SU-DHL-6 (cell line): ENCODE data around the gene BMP15.

Experiments used
- H2AFZ ChIP-seq: fragments of 200-600 bp; sonication (generic); 2 replicates; pipeline ENCODE4 v1.6.1; 2014; ENCODE audit warnings: low read depth, mild to moderate bottlenecking, moderate library complexity, mixed read lengths, antibody characterized with exemption, low read length; ENCODE audit not compliant: severe bottlenecking
- H3F3A ChIP-seq: fragments of 200-600 bp; shearing (Covaris generic); 2 replicates; pipeline ENCODE4 v1.6.0; 2016; ENCODE audit warnings: antibody characterized with exemption, mild to moderate bottlenecking; ENCODE audit not compliant: insufficient read depth
- H3K27ac ChIP-seq: fragments of 200-600 bp; sonication (generic); 2 replicates; pipeline ENCODE4 v1.5.1; 2016; ENCODE audit warnings: low read depth, mild to moderate bottlenecking, low read length, moderate library complexity, mixed read lengths
- H3K27me3 ChIP-seq: fragments of 200-600 bp; sonication (generic), shearing (Covaris generic); 2 replicates; pipeline ENCODE4 v1.6.0; 2014; ENCODE audit warnings: mild to moderate bottlenecking, low read length
- H3K36me3 ChIP-seq: fragments of 200-600 bp; sonication (generic); 2 replicates; pipeline ENCODE4 v1.6.1; 2014; ENCODE audit warnings: mild to moderate bottlenecking, low read length, mixed read lengths
- H3K4me2 ChIP-seq: fragments of 300-600, 200-600 bp; shearing (Covaris generic), sonication (generic); 2 replicates; pipeline ENCODE4 v1.6.0; 2014; ENCODE audit warnings: low read length, low read depth, mild to moderate bottlenecking; ENCODE audit not compliant: poor library complexity, severe bottlenecking
- H3K4me3 ChIP-seq: fragments of 200-600 bp; sonication (generic); 2 replicates; pipeline ENCODE4 v1.5.1; 2014; ENCODE audit warnings: antibody characterized with exemption, low read length, mild to moderate bottlenecking, mixed read lengths; ENCODE audit not compliant: insufficient read depth, poor library complexity, severe bottlenecking
- H3K79me2 ChIP-seq: fragments of 200-600 bp; sonication (generic); 2 replicates; pipeline ENCODE4 v1.6.1; 2014; ENCODE audit warnings: mild to moderate bottlenecking, low read length, moderate library complexity; ENCODE audit not compliant: insufficient read depth
- H3K9ac ChIP-seq: fragments of 200-600 bp; sonication (generic); 2 replicates; pipeline ENCODE4 v1.7.0; 2014; ENCODE audit warnings: mild to moderate bottlenecking, low read length
- H3K9me2 ChIP-seq: fragments of 200-600 bp; sonication (generic); replicated peaks from 2 replicates; pipeline ENCODE4 v1.6.1; 2014; ENCODE audit warnings: low read length; ENCODE audit not compliant: insufficient read depth
- H3K9me3 ChIP-seq: fragments of 200-600 bp; sonication (generic); 2 replicates; pipeline ENCODE4 v1.6.1; 2014; ENCODE audit warnings: low read length, mixed read lengths; ENCODE audit not compliant: insufficient read depth
- H4K20me1 ChIP-seq: fragments of 200-600 bp; sonication (generic); 2 replicates; pipeline ENCODE4 v1.6.1; 2014; ENCODE audit warnings: low read depth, mild to moderate bottlenecking, antibody characterized with exemption, low read length, moderate library complexity, mixed read lengths
- EZH2phosphoT487 ChIP-seq: fragments of 200-600 bp; sonication (generic), shearing (Covaris generic); conservative IDR thresholded peaks from 2 replicates; pipeline ENCODE4 v1.6.1; 2018; ENCODE audit warnings: mild to moderate bottlenecking, antibody characterized with exemption, low read length, moderate library complexity, mixed read lengths
- TF ChIP-seq, protein P1 (sequence below): fragments of 200-600 bp; sonication (generic); IDR thresholded peaks from one replicate; pipeline ENCODE4 v1.5.1; 2017; ENCODE audit warnings: antibody characterized with exemption, mild to moderate bottlenecking, low read length, moderate library complexity; ENCODE audit not compliant: insufficient read depth, poor library complexity, severe bottlenecking

The BMP15 gene

DNA sequence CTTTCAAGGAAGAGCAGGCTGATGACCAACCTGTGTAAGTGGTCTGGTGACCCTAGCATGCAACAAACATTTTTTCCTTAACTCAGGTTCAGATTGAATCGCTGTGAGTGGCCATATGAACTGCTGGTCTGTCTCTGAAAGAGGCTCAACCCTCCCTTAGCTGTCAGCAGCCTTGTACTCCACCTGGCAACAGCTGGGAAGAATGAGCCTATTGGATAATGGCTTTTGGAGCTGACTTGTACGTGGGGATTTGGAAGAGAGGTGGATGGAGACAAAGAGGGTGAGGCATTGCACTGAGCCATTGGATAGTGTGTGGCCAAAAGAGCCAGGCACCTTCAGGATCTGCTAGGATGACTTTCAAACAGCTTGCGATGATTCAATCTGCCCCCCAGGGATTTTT, 35.7 kb upstream of the BMP15 start:
- H3K79me2 ChIP-seq = no peaks in the 10 kb centered on the region
- no peak overlapping the region for H3K9ac ChIP-seq
- H3K9me3 ChIP-seq = no peaks in the 10 kb centered on the region
- H2AFZ ChIP-seq = no peak overlapping the region
- H4K20me1 ChIP-seq = no peaks in the 10 kb centered on the region
- H3F3A ChIP-seq = no peaks in the 10 kb centered on the region
- H3K27me3 ChIP-seq = no peaks in the 10 kb centered on the region
- H3K9me2 ChIP-seq = no peaks in the 10 kb centered on the region
- H3K4me3 ChIP-seq = no peak overlapping the region
- no peak overlapping the region for H3K4me2 ChIP-seq
- H3K27ac ChIP-seq = no peak overlapping the region
- H3K36me3 ChIP-seq = no peaks in the 10 kb centered on the region
- no peak for TF ChIP-seq EZH2phosphoT487
- TF ChIP-seq, protein P1, sequence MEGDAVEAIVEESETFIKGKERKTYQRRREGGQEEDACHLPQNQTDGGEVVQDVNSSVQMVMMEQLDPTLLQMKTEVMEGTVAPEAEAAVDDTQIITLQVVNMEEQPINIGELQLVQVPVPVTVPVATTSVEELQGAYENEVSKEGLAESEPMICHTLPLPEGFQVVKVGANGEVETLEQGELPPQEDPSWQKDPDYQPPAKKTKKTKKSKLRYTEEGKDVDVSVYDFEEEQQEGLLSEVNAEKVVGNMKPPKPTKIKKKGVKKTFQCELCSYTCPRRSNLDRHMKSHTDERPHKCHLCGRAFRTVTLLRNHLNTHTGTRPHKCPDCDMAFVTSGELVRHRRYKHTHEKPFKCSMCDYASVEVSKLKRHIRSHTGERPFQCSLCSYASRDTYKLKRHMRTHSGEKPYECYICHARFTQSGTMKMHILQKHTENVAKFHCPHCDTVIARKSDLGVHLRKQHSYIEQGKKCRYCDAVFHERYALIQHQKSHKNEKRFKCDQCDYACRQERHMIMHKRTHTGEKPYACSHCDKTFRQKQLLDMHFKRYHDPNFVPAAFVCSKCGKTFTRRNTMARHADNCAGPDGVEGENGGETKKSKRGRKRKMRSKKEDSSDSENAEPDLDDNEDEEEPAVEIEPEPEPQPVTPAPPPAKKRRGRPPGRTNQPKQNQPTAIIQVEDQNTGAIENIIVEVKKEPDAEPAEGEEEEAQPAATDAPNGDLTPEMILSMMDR = no peak

DNA sequence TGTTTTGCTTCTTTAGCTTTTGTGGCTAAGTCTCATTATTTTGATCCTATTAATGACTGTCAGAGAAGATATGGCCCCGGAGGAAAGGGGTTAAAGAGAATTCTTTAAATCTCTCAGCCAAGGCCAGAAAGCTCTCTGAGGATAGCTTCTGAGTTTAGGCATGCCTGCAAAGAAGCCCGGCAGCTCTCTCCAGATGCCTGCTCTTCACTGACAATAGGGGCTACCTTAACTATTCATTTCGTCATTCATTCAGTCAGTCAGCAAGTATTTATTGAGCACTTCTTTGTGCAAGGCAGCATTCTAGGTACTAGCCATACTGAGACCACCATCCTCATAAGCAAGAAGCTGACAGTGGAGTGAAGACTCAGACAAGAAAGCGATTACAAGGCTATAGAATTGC, 34.0 kb upstream of the BMP15 start:
- Histone ChIP-seq H3K9me2 (no peaks in the 10 kb centered on the region), H3K9ac (no peak overlapping the region), H4K20me1 (no peaks in the 10 kb centered on the region), H3K4me2 (no peak overlapping the region), H3K79me2 (no peaks in the 10 kb centered on the region), H3F3A (no peaks in the 10 kb centered on the region), H3K9me3 (no peaks in the 10 kb centered on the region), H2AFZ (no peak overlapping the region), H3K27me3 (no peaks in the 10 kb centered on the region), H3K27ac (no peak overlapping the region), H3K4me3 (no peak overlapping the region), H3K36me3 (no peaks in the 10 kb centered on the region)
- TF ChIP-seq EZH2phosphoT487 = no peak
- TF ChIP-seq, protein P1 = no peak

DNA sequence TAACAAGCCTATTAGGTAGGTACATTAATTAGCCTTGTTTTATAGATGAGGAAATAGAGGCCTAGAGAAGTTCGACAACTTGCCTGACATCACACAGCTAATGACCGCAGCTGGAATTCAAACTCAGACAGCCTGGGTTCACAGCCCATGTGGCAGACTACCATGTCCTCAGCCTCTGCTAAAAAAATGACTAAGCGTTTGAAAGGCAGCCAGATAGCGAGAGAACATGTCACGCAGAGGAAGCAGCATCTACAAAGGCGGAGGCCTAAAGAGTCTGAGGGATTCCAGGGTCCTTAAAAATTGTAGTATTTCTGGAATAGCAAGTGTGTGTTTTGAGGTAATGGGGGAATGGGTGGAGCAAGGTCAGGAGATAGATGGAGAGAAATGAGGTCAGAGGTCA, 33.2 kb upstream of the BMP15 start:
- Histone ChIP-seq H3K9ac (no peak overlapping the region), H3K4me2 (no peak overlapping the region), H3K9me3 (no peaks in the 10 kb centered on the region), H2AFZ (no peak overlapping the region), H3K36me3 (no peaks in the 10 kb centered on the region), H4K20me1 (no peaks in the 10 kb centered on the region), H3F3A (no peaks in the 10 kb centered on the region), H3K27me3 (no peaks in the 10 kb centered on the region), H3K4me3 (no peak overlapping the region), H3K79me2 (no peaks in the 10 kb centered on the region), H3K9me2 (no peaks in the 10 kb centered on the region), H3K27ac (no peak overlapping the region)
- TF ChIP-seq, protein P1 = no peak
- no peak for TF ChIP-seq EZH2phosphoT487
